BLaER1 treated with 17β-estradiol and CSF1 and Interleukin-3, amounts not matched to agents 10 nM and 100 nM (cell line): Measurements from ENCODE around the gene KERA.
"Not testable (repeated sequence)": the region's sequence is repeated elsewhere in the genome, so short reads cannot be mapped to it uniquely, and the experiment has no call there.

Experiments used
- H3K27ac ChIP-seq, 11 experiments: shearing (Covaris generic); formaldehyde crosslinking; 2 replicates each; pipeline ENCODE4 v1.8.1; 2022
- H3K27me3 ChIP-seq, 11 experiments: shearing (Covaris generic); formaldehyde crosslinking; 2 replicates each; pipeline ENCODE4 v1.8.1; 2022
- H3K36me3 ChIP-seq, 11 experiments: shearing (Covaris generic); formaldehyde crosslinking; 2 replicates each; pipeline ENCODE4 v1.8.1; 2022
- H3K4me1 ChIP-seq, 10 experiments: shearing (Covaris generic); formaldehyde crosslinking; 2 replicates each; pipeline ENCODE4 v1.8.1; 2022
- H3K4me2 ChIP-seq, 11 experiments: shearing (Covaris generic); formaldehyde crosslinking; 2 replicates each; pipeline ENCODE4 v1.8.1; 2022
- H3K4me3 ChIP-seq, 10 experiments: shearing (Covaris generic); formaldehyde crosslinking; 2 replicates each; pipeline ENCODE4 v1.8.1; 2022
- H3K9ac ChIP-seq, 11 experiments: shearing (Covaris generic); formaldehyde crosslinking; 2 replicates each; pipeline ENCODE4 v1.8.1; 2022
- H3K9me3 ChIP-seq, 11 experiments: shearing (Covaris generic); formaldehyde crosslinking; replicated peaks in 1 of 11; 2 replicates each; pipeline ENCODE4 v1.8.1; 2022
- H4K20me1 ChIP-seq, 11 experiments: shearing (Covaris generic); formaldehyde crosslinking; 2 replicates each; pipeline ENCODE4 v1.8.1; 2022
- Cebpa-rat ChIP-seq, 11 experiments: shearing (Covaris generic); IDR thresholded peaks; 2 replicates each; pipeline ENCODE4 v1.8.1; 2022

KERA gene

GRCh38 chr12:91098941-91099340 is 41.1 kb upstream of the KERA start:
- Histone ChIP-seq H3K27me3 (no peaks in the 10 kb centered on the region), H3K27ac (no peak overlapping the region), H3K4me1 (peaks cover 0 to 10% (median 6%) of the 10 kb centered on the region in 10 experiments; a peak in 7 of 20 replicates), H3K4me3 (no peak overlapping the region), H3K4me2 (no peak overlapping the region; a peak in 1 of 22 replicates), H3K36me3 (no peaks in the 10 kb centered on the region), H3K9ac (no peak overlapping the region), H4K20me1 (no peaks in the 10 kb centered on the region), H3K9me3 (no peaks in the 10 kb centered on the region)
- no peak for TF ChIP-seq Cebpa-rat (IDR thresholded peaks at IDR 0.05)

- Histone ChIP-seq H3K4me3 (no peak overlapping the region), H3K27me3 (no peaks in the 10 kb centered on the region), H3K4me1 (peaks cover 0 to 10% (median 6%) of the 10 kb centered on the region in 10 experiments; a peak in 7 of 20 replicates), H3K9me3 (no peaks in the 10 kb centered on the region), H3K36me3 (no peaks in the 10 kb centered on the region), H3K4me2 (peak overlapping the region in 5 of 11 experiments; percentile 17 to 34 (median 25); a peak in 6 of 22 replicates), H3K27ac (no peak overlapping the region), H3K9ac (no peak overlapping the region), H4K20me1 (no peaks in the 10 kb centered on the region)
- TF ChIP-seq Cebpa-rat (IDR thresholded peaks at IDR 0.05), result no peak
Observed at GRCh38 chr12:91098461-91098860, 40.6 kb upstream of the KERA start.

GRCh38 chr12:91094957-91095356 is 37.1 kb upstream of the KERA start:
- no peak overlapping the region for H3K4me2 ChIP-seq
- H3K27me3 ChIP-seq, result no peaks in the 10 kb centered on the region
- H3K9me3 ChIP-seq, result peaks cover 5 to 22% (median 13%) of the 10 kb centered on the region in 11 experiments; a peak in 19 of 22 replicates
- peaks cover 0 to 10% (median 6%) of the 10 kb centered on the region in 10 experiments; a peak in 7 of 20 replicates for H3K4me1 ChIP-seq
- no peaks in the 10 kb centered on the region for H3K36me3 ChIP-seq
- TF ChIP-seq Cebpa-rat (IDR thresholded peaks at IDR 0.05), result no peak
- no peak overlapping the region for H3K4me3 ChIP-seq
- H3K9ac ChIP-seq, result no peak overlapping the region
- H4K20me1 ChIP-seq, result no peaks in the 10 kb centered on the region
- no peak overlapping the region for H3K27ac ChIP-seq

GRCh38 chr12:91094032-91094662 is 36.3 kb upstream of the KERA start:
- H3K27me3 ChIP-seq, result no peaks in the 10 kb centered on the region
- no peak overlapping the region for H3K27ac ChIP-seq
- H3K9ac ChIP-seq, result no peak overlapping the region
- TF ChIP-seq Cebpa-rat (IDR thresholded peaks at IDR 0.05), result no peak
- peaks cover 13 to 30% (median 21%) of the 10 kb centered on the region in 11 experiments; a peak in 21 of 22 replicates for H3K9me3 ChIP-seq
- no peaks in the 10 kb centered on the region for H4K20me1 ChIP-seq
- no peak overlapping the region for H3K4me2 ChIP-seq
- peaks cover 0 to 10% (median 6%) of the 10 kb centered on the region in 10 experiments; a peak in 7 of 20 replicates for H3K4me1 ChIP-seq
- no peak overlapping the region for H3K4me3 ChIP-seq
- no peaks in the 10 kb centered on the region for H3K36me3 ChIP-seq

GRCh38 chr12:91093341-91093740 is 35.5 kb upstream of the KERA start:
- no peak for TF ChIP-seq Cebpa-rat (IDR thresholded peaks at IDR 0.05)
- Histone ChIP-seq H3K4me1 (peaks cover 0 to 4% (median 2%) of the 10 kb centered on the region in 10 experiments; a peak in 7 of 20 replicates), H3K4me2 (no peak overlapping the region)

GRCh38 chr12:91091916-91092715 is 34.3 kb upstream of the KERA start:
- Histone ChIP-seq H3K27me3 (no peaks in the 10 kb centered on the region), H3K9ac (no peak overlapping the region), H3K4me1 (no peaks in the 10 kb centered on the region), H4K20me1 (no peaks in the 10 kb centered on the region), H3K9me3 (peaks cover 19 to 41% (median 29%) of the 10 kb centered on the region in 11 experiments; a peak in 21 of 22 replicates), H3K27ac (no peak overlapping the region), H3K36me3 (no peaks in the 10 kb centered on the region), H3K4me3 (no peak overlapping the region), H3K4me2 (no peak overlapping the region)
- no peak for TF ChIP-seq Cebpa-rat (IDR thresholded peaks at IDR 0.05)

More at GRCh38 chr12:91093341-91093740, 35.5 kb upstream of the KERA start:
- no peak overlapping the region for H3K4me3 ChIP-seq
- no peaks in the 10 kb centered on the region for H4K20me1 ChIP-seq
- no peaks in the 10 kb centered on the region for H3K36me3 ChIP-seq
- peaks cover 19 to 37% (median 28%) of the 10 kb centered on the region in 11 experiments; a peak in 21 of 22 replicates for H3K9me3 ChIP-seq
- no peak overlapping the region for H3K27ac ChIP-seq
- H3K27me3 ChIP-seq, result no peaks in the 10 kb centered on the region
- H3K9ac ChIP-seq, result no peak overlapping the region

GRCh38 chr12:91089953-91090352 is 32.1 kb upstream of the KERA start:
- H3K9ac ChIP-seq, H4K20me1 ChIP-seq, H3K27me3 ChIP-seq, H3K27ac ChIP-seq, H3K4me2 ChIP-seq, H3K4me3 ChIP-seq, H3K4me1 ChIP-seq, H3K36me3 ChIP-seq: not testable (repeated sequence)
- peaks cover 19 to 41% (median 29%) of the 10 kb centered on the region in 11 experiments; a peak in 21 of 22 replicates for H3K9me3 ChIP-seq

- no peaks in the 10 kb centered on the region for H3K4me1 ChIP-seq
- no peaks in the 10 kb centered on the region for H4K20me1 ChIP-seq
- no peak overlapping the region for H3K4me2 ChIP-seq
- H3K9ac ChIP-seq, result no peak overlapping the region
- H3K9me3 ChIP-seq, result no peaks in the 10 kb centered on the region
- no peaks in the 10 kb centered on the region for H3K36me3 ChIP-seq
- H3K27ac ChIP-seq, result no peak overlapping the region
- TF ChIP-seq Cebpa-rat (IDR thresholded peaks at IDR 0.05), result no peak
- no peak overlapping the region for H3K4me3 ChIP-seq
- no peaks in the 10 kb centered on the region for H3K27me3 ChIP-seq
Observed at GRCh38 chr12:91080041-91080440, 22.2 kb upstream of the KERA start.

- H4K20me1 ChIP-seq, result no peaks in the 10 kb centered on the region
- no peak for TF ChIP-seq Cebpa-rat (IDR thresholded peaks at IDR 0.05)
- H3K27me3 ChIP-seq, result no peaks in the 10 kb centered on the region
- H3K27ac ChIP-seq, result no peak overlapping the region
- no peak overlapping the region for H3K9ac ChIP-seq
- no peak overlapping the region for H3K4me2 ChIP-seq
- H3K9me3 ChIP-seq, result no peaks in the 10 kb centered on the region
- H3K4me3 ChIP-seq, result no peak overlapping the region
- H3K4me1 ChIP-seq, result no peaks in the 10 kb centered on the region
- no peaks in the 10 kb centered on the region for H3K36me3 ChIP-seq
Observed at GRCh38 chr12:91078501-91078900, 20.7 kb upstream of the KERA start.
